ENCODE data around the gene CACNA1I.

Gene CACNA1I

GRCh38 chr22:39703928-39704639 lies 133.5 kb downstream of the CACNA1I start:
- DNase-seq = no peak

GRCh38 chr22:39705386-39705785 lies 134.8 kb downstream of the CACNA1I start:
- no peak for DNase-seq

- DNase-seq = no peak
These were observed 136.0 kb downstream of the CACNA1I start for GRCh38 chr22:39706376-39707140.

- DNase-seq = no peak
These were observed 136.8 kb downstream of the CACNA1I start for GRCh38 chr22:39707351-39707750.

GRCh38 chr22:39707816-39708215 lies 137.3 kb downstream of the CACNA1I start:
- DNase-seq = no peak

- no peak for DNase-seq
These were observed 140.0 kb downstream of the CACNA1I start for GRCh38 chr22:39710380-39711150.

- DNase-seq = no peak
These were observed 141.5 kb downstream of the CACNA1I start for GRCh38 chr22:39712081-39712480.

GRCh38 chr22:39712751-39713525 lies 142.4 kb downstream of the CACNA1I start:
- no peak for DNase-seq

- no peak for DNase-seq
These were observed 143.3 kb downstream of the CACNA1I start for GRCh38 chr22:39713799-39714290.

GRCh38 chr22:39714321-39714720 lies 143.8 kb downstream of the CACNA1I start:
- no peak for DNase-seq

- DNase-seq = no peak
These were observed 145.4 kb downstream of the CACNA1I start for GRCh38 chr22:39715778-39716495.

- DNase-seq = no peak
These were observed 146.0 kb downstream of the CACNA1I start for GRCh38 chr22:39716534-39716933.

GRCh38 chr22:39717099-39717498 lies 146.5 kb downstream of the CACNA1I start:
- no peak for DNase-seq

- DNase-seq = no peak
These were observed 147.7 kb downstream of the CACNA1I start for GRCh38 chr22:39718206-39718605.

- no peak for DNase-seq
These were observed 148.4 kb downstream of the CACNA1I start for GRCh38 chr22:39718921-39719475.

GRCh38 chr22:39719559-39720450 lies 149.3 kb downstream of the CACNA1I start:
- no peak for DNase-seq

- DNase-seq = no peak
These were observed 150.9 kb downstream of the CACNA1I start for GRCh38 chr22:39721206-39722031.

- no peak for DNase-seq
These were observed 151.4 kb downstream of the CACNA1I start for GRCh38 chr22:39722032-39722325.

GRCh38 chr22:39722501-39722900 lies 151.9 kb downstream of the CACNA1I start:
- no peak for DNase-seq

GRCh38 chr22:39723463-39723862 lies 152.9 kb downstream of the CACNA1I start:
- DNase-seq = no peak

All from GF-D8 (cell line).